GM18873 (cell line): ENCODE measurements around the gene AFAP1L1.

Experiments used
- ATAC-seq: cut with Tn5 transposase; IDR thresholded peaks from one replicate; pipeline ENCODE4 v1.9.1; 2021; ENCODE audit warnings: mild to moderate bottlenecking, moderate library complexity, moderate number of reproducible peaks; ENCODE audit not compliant: unreplicated experiment, low FRiP score

Gene AFAP1L1

DNA sequence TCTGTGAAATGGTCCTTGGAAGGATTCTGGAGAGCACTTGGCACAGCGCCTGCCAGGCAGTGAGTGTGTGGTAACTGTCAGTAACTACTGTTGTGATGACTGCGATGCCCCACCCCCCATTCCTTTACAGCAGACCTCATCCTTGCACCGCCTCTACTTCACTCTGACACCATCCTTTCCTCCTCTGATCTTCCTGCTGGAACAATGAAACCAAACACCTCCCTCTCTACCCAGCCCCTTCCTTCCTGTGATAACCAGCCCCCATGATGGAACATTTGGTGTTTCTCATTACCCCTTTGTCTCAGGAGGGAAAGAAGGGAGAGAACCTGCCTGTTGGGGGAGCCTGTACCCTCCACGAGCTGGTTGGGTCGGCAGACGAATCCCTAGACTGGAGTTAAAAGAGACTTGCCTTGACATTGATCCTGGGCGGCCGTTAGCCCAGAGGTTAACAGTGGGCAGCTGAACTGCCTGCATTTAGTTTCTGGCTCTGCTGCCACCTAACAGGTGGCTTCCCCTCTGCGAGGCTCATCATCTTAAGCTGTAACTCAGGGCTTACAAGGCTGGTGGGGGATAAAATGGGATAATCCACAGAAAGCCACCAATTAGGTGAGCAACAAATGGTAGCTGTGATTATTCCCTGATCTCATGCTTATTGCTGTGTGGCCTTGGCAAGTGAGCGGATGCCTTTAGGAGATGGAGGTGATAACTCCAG, 39.4 kb downstream of the AFAP1L1 start:
- ATAC-seq, result no peak

- no peak for ATAC-seq
Measured at GRCh38 chr5:149313151-149313841, 41.6 kb downstream of the AFAP1L1 start.

DNA sequence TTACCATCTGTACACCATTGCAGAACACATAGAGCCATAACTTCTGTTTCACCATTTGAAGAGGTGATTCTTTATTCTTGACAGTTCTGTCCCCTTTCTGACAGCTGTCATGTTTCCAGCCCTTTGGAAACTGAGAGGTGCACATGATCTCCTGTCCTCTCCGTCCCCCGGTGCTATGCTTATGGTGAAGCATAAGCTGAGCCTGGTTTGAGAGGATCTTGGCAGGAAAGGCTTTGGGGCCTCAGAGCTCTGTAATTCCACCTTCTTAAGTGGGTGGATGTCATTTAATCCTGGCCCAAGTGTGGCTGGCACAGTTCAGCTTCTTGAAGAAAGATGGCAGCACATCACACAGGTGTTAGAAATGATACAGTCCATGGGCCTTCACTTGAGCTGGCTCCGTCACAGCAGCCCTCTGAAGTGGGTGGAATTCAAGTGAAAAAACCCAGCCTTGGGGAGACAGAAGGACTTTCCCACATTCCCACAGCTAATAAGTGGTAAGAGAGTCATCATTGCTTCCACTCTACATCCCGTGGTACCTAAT, 43.0 kb downstream of the AFAP1L1 start:
- no peak for ATAC-seq

- no peak for ATAC-seq
Measured at GRCh38 chr5:149315753-149316152, 44.1 kb downstream of the AFAP1L1 start.

DNA sequence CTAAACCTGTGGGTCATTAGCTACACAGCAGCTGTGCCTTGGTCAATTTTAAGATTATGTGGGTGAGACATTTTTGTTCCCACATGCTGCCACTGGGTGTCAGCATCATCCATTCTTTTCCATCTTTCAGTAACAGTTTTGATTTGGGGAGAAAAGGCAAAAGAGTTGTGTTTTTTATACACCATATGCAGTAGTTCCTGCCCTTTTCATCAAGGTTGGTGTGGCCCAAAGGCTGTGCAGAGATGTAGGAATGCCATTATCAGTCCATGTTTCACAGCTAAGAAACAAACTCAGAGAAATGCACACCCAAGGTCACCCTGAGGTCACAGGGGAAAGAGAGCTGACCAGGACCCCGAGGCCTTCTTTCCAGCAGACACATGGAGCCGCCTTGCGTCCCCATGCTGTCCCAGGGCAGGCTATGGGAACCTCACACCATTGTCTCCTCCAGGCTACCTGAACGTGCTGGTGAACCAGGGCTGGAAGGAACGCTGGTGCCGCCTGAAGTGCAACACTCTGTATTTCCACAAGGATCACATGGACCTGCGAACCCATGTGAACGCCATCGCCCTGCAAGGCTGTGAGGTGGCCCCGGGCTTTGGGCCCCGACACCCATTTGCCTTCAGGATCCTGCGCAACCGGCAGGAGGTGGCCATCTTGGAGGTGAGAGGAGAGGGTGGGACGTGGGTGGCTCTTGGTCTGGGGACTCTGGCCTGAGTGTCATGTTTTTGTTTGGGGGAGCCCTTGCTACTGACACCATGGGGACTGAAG, 45.8 kb downstream of the AFAP1L1 start:
- ATAC-seq, result no peak

- ATAC-seq, result no peak
Measured at GRCh38 chr5:149319174-149319573, 47.5 kb downstream of the AFAP1L1 start.

GRCh38 chr5:149320791-149321330, 49.2 kb downstream of the AFAP1L1 start:
- ATAC-seq, result no peak

GRCh38 chr5:149322518-149322917, 50.9 kb downstream of the AFAP1L1 start:
- no peak for ATAC-seq

GRCh38 chr5:149323210-149323609, 51.6 kb downstream of the AFAP1L1 start:
- no peak for ATAC-seq

DNA sequence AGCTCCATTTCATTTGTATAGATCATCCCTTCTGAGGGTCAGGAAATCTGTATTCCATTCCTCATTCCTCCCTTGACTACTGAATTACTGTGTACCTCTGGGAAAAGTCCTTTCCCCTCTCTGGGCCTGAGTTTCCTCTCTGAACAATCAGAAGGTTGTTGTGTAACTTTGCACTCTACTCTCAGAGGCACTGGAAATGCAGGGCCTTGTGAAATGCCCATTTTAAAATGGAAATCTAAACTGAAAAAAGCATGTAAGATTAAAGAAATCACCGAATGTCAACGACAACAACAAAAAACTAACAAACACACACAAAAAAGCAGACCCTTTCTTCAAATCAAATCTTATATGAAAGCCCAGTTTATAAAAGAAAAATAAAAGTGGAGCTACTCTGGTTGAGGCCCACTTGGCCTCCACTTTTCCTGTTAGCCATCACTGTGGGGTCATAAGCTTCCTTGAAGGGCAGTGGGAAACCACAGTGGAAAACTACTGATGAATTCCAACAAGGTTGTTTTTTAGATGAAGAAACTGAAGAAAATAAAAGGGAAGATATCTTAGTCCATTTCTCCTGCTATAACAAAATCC, 52.1 kb downstream of the AFAP1L1 start:
- no peak for ATAC-seq

DNA sequence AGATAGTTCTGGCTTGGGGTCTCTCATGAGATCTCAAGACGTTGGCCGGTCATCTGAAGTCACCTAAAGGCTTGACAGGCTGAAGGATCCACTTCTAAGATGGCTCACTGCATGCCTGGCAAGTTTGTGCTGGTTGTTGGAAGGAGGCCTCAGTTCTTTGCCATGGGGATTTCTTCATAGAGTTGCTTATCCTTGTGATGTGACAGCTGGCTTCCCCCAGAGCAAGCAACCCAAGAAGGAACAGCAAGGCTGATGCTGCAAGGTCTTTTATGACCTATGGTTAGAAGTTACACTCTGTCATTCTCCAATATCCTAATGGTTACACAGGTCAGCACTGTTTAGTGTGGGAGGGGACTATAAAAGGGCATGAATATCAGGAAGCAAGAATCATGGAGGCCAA, 53.0 kb downstream of the AFAP1L1 start:
- ATAC-seq, result no peak

GRCh38 chr5:149325166-149325735, 53.6 kb downstream of the AFAP1L1 start:
- no peak for ATAC-seq

- ATAC-seq, result no peak
Measured at GRCh38 chr5:149325894-149326293, 54.2 kb downstream of the AFAP1L1 start.

DNA sequence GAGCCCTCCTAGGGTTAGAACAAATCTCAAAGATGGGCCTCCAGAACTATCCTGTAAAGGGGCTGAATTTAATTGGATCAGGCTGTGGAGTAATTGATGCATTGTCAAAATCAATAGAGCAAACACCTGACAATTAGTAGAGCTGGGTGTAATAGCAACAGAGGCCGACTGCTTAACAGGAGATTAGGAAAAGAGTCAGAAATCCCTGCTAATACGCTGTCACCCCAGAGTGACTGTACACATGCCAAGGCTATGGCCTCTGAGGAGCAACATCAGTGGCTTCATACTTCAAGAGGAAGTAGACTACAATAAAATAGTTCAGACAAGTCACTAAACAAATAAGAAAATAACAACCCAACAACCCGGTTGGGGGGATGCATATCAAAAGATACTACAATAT, 55.0 kb downstream of the AFAP1L1 start:
- ATAC-seq, result no peak

GRCh38 chr5:149328177-149328576, 56.5 kb downstream of the AFAP1L1 start:
- no peak for ATAC-seq

GRCh38 chr5:149333711-149334443, 62.2 kb downstream of the AFAP1L1 start:
- ATAC-seq, result no peak

- ATAC-seq, result no peak
Measured at GRCh38 chr5:149337736-149338135, 66.1 kb downstream of the AFAP1L1 start.

GRCh38 chr5:149338364-149338763, 66.7 kb downstream of the AFAP1L1 start:
- ATAC-seq, result no peak

GRCh38 chr5:149340920-149341319, 69.3 kb downstream of the AFAP1L1 start:
- no peak for ATAC-seq
